Measurements from ENCODE around the gene SPDYE4. TPM values are rescaled to one million over a fixed set of nuclear protein-coding genes. Genes with fewer than 3 reads are reported as not detected.
"Not testable (repeated sequence)": the region's sequence is repeated elsewhere in the genome, so short reads cannot be mapped to it uniquely, and the experiment has no call there.

SPDYE4 gene
- total RNA-seq, result not detected

GRCh38 chr17:8758137-8758596 lies at the start of gene SPDYE4:
Gene SPDYE4 (minus strand): TSS chr17:8758546. CDS start chr17:8758382, 164 bp downstream.
- no peak for DNase-seq

- DNase-seq, result no peak
Observed at GRCh38 chr17:8806926-8807550, 48.7 kb upstream of the SPDYE4 start.

GRCh38 chr17:8806253-8806925 lies 48.0 kb upstream of the SPDYE4 start:
- no peak for DNase-seq

GRCh38 chr17:8805396-8805795 lies 47.0 kb upstream of the SPDYE4 start:
- DNase-seq, result not testable (repeated sequence)

GRCh38 chr17:8803531-8804420 lies 45.4 kb upstream of the SPDYE4 start:
- no peak for DNase-seq

GRCh38 chr17:8801135-8801840 lies 42.9 kb upstream of the SPDYE4 start:
- DNase-seq, result no peak

- no peak for DNase-seq
Observed at GRCh38 chr17:8800656-8801055, 42.3 kb upstream of the SPDYE4 start.

- peak; percentile 50 for DNase-seq
Observed at GRCh38 chr17:8799570-8800212, 41.3 kb upstream of the SPDYE4 start.

- DNase-seq, result no peak
Observed at GRCh38 chr17:8798846-8799569, 40.7 kb upstream of the SPDYE4 start, which contains the start of gene MFSD6L. Gene MFSD6L (minus strand): TSS chr17:8799365. CDS start chr17:8799120, 245 bp downstream.

- no peak for DNase-seq
Observed at GRCh38 chr17:8798176-8798845, 40.0 kb upstream of the SPDYE4 start.

GRCh38 chr17:8797621-8798175 lies 39.4 kb upstream of the SPDYE4 start:
- no peak for DNase-seq

GRCh38 chr17:8794636-8795035 lies 36.3 kb upstream of the SPDYE4 start:
- DNase-seq, result no peak

GRCh38 chr17:8793649-8794048 lies 35.3 kb upstream of the SPDYE4 start:
- no peak for DNase-seq

- no peak for DNase-seq
Observed at GRCh38 chr17:8792646-8793045, 34.3 kb upstream of the SPDYE4 start.

GRCh38 chr17:8791910-8792270 lies 33.5 kb upstream of the SPDYE4 start:
- DNase-seq, result no peak

GRCh38 chr17:8791248-8791909 lies 33.0 kb upstream of the SPDYE4 start:
- no peak for DNase-seq

GRCh38 chr17:8789743-8790142 lies 31.4 kb upstream of the SPDYE4 start:
- no peak for DNase-seq

GRCh38 chr17:8788998-8789397 lies 30.7 kb upstream of the SPDYE4 start:
- DNase-seq, result no peak

Measured in tongue (tissue), 2 donors.